Fibroblast of the aortic adventitia (primary cell): Measurements from ENCODE around the gene FAT1. TPM values are rescaled to one million over a fixed set of nuclear protein-coding genes. Genes with fewer than 3 reads are reported as not detected.

Experiments used
- DNase-seq: peaks from one replicate; pipeline ENCODE4 v3.0.0-alpha.2; 2010; ENCODE audit warnings: low read depth
- H3K4me3 ChIP-seq: 2 replicates; pipeline ENCODE4 v1.5.1; 2011; ENCODE audit warnings: low read depth, mild to moderate bottlenecking, control low read depth, low read length, moderate library complexity
- total RNA-seq: library from RNA; depleted of rRNA; stranded (reverse); fragments of >200 nt; gene quantifications from 2 replicates; pipeline ENCODE4 v1.2.3, GENCODE V29; 2012; ENCODE audit warnings: low replicate concordance
- TF ChIP-seq, protein P1 (sequence below): IDR thresholded peaks from 2 replicates; pipeline ENCODE4 v1.5.1; 2011; ENCODE audit warnings: mild to moderate bottlenecking, low read length, control low read depth, inconsistent platforms; ENCODE audit not compliant: insufficient read depth

The FAT1 gene
- total RNA-seq, 1 donor, result 114 TPM

DNA sequence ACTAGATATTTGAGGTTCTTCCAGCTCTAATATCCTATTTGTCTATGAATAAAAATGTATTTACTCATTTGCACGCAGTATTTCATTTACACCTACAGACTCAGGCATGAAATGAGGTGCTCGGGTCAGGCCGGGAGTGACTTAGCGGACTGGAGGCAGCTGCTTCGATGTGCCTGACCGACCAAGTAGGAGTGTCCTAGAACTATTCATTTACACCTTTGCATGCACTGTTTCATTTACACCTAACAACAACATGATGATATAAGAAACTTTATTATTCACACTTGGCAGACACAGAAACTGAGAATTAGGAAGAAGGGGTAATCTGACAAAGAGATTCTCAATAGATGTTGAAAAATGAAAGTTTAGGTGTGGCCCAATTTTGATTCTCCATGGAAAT is 28.7 kb upstream of the FAT1 start:
- no peak overlapping the region for H3K4me3 ChIP-seq
- TF ChIP-seq, protein P1, sequence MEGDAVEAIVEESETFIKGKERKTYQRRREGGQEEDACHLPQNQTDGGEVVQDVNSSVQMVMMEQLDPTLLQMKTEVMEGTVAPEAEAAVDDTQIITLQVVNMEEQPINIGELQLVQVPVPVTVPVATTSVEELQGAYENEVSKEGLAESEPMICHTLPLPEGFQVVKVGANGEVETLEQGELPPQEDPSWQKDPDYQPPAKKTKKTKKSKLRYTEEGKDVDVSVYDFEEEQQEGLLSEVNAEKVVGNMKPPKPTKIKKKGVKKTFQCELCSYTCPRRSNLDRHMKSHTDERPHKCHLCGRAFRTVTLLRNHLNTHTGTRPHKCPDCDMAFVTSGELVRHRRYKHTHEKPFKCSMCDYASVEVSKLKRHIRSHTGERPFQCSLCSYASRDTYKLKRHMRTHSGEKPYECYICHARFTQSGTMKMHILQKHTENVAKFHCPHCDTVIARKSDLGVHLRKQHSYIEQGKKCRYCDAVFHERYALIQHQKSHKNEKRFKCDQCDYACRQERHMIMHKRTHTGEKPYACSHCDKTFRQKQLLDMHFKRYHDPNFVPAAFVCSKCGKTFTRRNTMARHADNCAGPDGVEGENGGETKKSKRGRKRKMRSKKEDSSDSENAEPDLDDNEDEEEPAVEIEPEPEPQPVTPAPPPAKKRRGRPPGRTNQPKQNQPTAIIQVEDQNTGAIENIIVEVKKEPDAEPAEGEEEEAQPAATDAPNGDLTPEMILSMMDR, result no peak
- no peak for DNase-seq

DNA sequence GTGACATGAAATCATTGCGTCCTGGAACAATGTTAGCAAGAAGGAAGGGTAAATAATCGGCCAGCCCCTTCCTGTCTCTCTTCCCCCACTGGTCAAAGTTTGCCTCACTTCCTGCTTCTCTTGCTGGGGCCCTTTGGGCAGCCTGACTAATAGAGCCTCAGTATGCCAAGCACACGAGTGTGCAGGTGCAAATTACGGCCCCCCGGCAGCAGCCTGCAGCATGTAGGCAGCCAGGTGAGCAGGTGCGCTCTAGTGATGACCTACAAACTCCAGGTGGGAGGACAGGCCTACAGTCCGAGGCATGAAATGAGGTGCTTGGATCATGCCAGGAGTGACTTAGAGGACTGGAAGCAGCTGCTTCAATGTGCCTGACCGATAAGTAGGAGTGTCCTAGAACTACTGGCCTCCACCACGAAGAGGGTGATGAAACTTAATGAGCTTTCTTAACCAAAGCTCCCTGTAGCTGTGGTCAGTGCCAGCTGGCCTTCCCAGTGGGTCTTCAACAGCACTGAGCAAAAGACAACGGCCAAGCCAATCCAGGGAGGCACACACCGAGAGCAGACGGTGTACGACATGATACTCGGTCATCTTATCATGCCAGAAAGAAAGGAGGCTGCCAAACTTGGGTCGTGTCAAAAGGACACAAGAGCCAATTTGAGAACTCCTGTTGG is 26.1 kb upstream of the FAT1 start:
- no peak for DNase-seq
- TF ChIP-seq, protein P1, result no peak
- H3K4me3 ChIP-seq, result no peak overlapping the region

DNA sequence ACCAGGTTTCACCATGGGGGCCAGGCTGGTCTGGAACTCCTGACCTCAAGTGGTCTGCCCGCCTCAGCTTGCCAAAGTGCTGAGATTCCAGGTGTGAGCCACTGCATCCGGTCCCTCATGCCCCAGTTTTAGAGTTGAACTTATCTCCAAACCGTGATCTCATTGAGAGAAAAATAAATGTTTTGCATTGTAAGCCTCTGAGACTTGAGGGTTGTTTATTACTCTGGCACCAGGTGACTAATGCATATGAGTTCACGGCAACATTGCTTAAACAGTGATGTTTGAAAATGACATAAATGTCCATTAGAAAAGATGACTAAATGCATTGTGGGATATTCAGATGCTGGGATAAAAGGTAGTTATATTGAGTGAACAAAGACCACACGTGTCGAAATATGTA is 22.9 kb upstream of the FAT1 start:
- TF ChIP-seq, protein P1, result no peak
- H3K4me3 ChIP-seq, result no peak overlapping the region
- no peak for DNase-seq

DNA sequence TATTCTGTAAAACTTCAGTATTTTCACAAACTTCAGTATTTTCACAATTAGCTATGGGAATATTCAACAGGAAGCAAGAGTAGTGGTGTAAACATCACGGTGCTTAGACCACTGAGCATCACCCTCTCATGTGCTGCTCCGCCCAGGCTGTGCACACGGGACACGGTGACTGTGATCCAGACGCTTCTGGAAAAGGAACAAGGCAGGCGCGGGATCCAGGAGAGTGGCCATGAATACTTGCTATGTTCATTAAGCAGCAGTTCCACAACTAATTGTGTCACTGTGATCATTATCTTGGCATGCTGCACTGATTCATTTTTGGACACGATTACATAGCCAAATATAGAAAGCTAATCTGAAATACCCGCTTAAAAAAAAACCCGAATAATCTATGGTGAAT is 19.6 kb upstream of the FAT1 start:
- no peak for DNase-seq
- TF ChIP-seq, protein P1, result no peak
- no peak overlapping the region for H3K4me3 ChIP-seq

DNA sequence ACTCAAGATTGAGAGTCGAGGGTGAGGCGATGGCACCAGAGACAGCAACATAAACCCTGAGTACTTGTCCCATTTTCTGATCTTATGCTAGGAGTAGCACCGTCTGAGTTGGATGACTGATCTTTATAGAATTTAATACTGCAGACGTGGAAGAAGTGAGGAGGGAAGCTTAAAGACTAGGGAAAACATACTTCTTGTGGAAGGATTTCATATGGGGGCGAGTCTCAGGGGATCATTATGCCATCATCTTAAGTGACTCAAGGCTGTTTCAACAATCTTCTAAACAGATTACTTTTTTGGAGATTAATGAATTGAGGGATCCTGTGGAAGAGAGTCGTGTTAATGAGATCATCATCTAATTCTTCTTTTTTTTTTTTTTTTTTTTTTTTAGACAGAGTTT is 17.2 kb upstream of the FAT1 start:
- H3K4me3 ChIP-seq, result no peak overlapping the region
- no peak for DNase-seq
- TF ChIP-seq, protein P1, result no peak

DNA sequence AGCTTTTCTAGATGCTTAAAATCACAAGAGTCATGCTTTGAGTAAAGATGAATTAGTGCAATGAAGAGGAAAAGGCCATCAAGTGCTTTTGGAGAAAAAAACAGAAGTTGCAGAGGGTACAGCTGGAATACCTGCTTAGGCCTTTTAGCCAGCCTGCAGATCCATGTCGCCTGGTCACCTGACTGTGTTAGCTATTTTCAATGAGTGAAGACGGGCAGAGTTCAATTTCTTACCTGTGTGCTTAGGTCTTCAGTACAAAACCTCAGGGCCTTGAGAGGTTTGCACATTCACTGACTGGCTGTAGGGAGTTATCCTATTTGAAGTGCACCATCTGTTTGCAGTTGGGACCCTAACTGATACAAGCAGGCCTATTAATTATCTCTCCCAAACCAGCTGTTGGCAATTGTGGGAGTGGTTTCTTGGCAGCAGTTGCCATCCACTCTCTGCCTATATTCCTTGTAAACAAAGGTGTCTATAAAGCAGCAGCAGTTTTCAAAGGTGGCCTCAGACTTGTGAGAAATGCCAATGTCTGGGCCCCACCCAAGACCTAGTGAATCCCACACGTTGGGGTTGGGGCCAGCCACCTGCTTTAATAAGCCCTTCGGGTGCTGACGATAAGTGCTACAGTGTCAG is 16.3 kb upstream of the FAT1 start:
- TF ChIP-seq, protein P1, result no peak
- DNase-seq, result no peak
- H3K4me3 ChIP-seq, result no peak overlapping the region
